ENCODE results near the gene PHAF1. TPM values are rescaled to one million over a fixed set of nuclear protein-coding genes. Genes with fewer than 3 reads are reported as not detected.

PHAF1 gene
- total and polyA plus RNA-seq, 2 experiments from 2014 or later, result 15.2 to 24.4 TPM

- DNase-seq, result no peak
- H3K27ac ChIP-seq, result no peak overlapping the region
- H3K79me2 ChIP-seq (ENCODE audit: insufficient read depth), result 0 out of 2 replicates have a peak, but pooled peaks cover 4% of the 10 kb centered on the region
- H3K9me3 ChIP-seq (ENCODE audit: low read depth), result no peaks in the 10 kb centered on the region
- no peaks in the 10 kb centered on the region for H3K4me1 ChIP-seq (ENCODE audit: insufficient read depth)
- H3K27me3 ChIP-seq (replicated peaks; ENCODE audit: insufficient read depth), result no peaks in the 10 kb centered on the region
- in situ Hi-C loops (cut with MboI), result loop anchor here (25.0 kb wide), 1 partner anchor 195 kb away; the partner anchor contains the start of gene CES3
- TF ChIP-seq EZH2 (IDR thresholded peaks at IDR 0.05; ENCODE audit: insufficient read depth, poor library complexity, severe bottlenecking), result no peak
- 56 to 59% methylated on average over 7 of the region's 7 CpGs for WGBS, 2 experiments (ENCODE audit: low coverage in 1 of 2, low lambda C conversion rate in 2 of 2, missing lambda C conversion rate in 2 of 2)
- no peaks in the 10 kb centered on the region for H3K36me3 ChIP-seq (ENCODE audit: low read depth)
- no peaks in the 10 kb centered on the region for H3K9me2 ChIP-seq (ENCODE audit: insufficient read depth)
- H2AFZ ChIP-seq, result no peak overlapping the region
- H3K9ac ChIP-seq, result no peak overlapping the region
- H3K4me3 ChIP-seq, result no peak overlapping the region
- peaks cover 7% of the 10 kb centered on the region; the same call in 1 of the 2 replicates for H3F3A ChIP-seq (ENCODE audit: insufficient read depth)
- no peak overlapping the region for H3K4me2 ChIP-seq (ENCODE audit: unreplicated experiment)
- no peaks in the 10 kb centered on the region for H4K20me1 ChIP-seq (ENCODE audit: insufficient read depth)
These were observed 47.5 kb downstream of the PHAF1 start for GRCh38 chr16:67157106-67157748.

- H3K4me1 ChIP-seq (ENCODE audit: insufficient read depth), result no peaks in the 10 kb centered on the region
- no peak overlapping the region for H2AFZ ChIP-seq
- no peaks in the 10 kb centered on the region for H3K36me3 ChIP-seq (ENCODE audit: low read depth)
- H3K4me2 ChIP-seq (ENCODE audit: unreplicated experiment), result no peak overlapping the region
- no peak for TF ChIP-seq EZH2phosphoT487 (IDR thresholded peaks at IDR 0.05; ENCODE audit: insufficient read depth, low read depth)
- TF ChIP-seq EZH2 (IDR thresholded peaks at IDR 0.05; ENCODE audit: insufficient read depth, poor library complexity, severe bottlenecking), result no peak
- in situ Hi-C loops (cut with MboI), result loop anchor here (25.0 kb wide), 1 partner anchor 196 kb away; the partner anchor contains the start of gene CES3
- no peak overlapping the region for H3K9ac ChIP-seq
- 0 out of 2 replicates have a peak overlapping the region, but pooled peaks have one; percentile 97 for H3K4me3 ChIP-seq
- H3K27me3 ChIP-seq (replicated peaks; ENCODE audit: insufficient read depth), result no peaks in the 10 kb centered on the region
- no peak for DNase-seq
- no peaks in the 10 kb centered on the region for H3K9me2 ChIP-seq (ENCODE audit: insufficient read depth)
- no peaks in the 10 kb centered on the region for H4K20me1 ChIP-seq (ENCODE audit: insufficient read depth)
- 0 out of 2 replicates have a peak, but pooled peaks cover 4% of the 10 kb centered on the region for H3K79me2 ChIP-seq (ENCODE audit: insufficient read depth)
- H3K9me3 ChIP-seq (ENCODE audit: low read depth), result no peaks in the 10 kb centered on the region
- no peak overlapping the region for H3K27ac ChIP-seq
- H3F3A ChIP-seq (ENCODE audit: insufficient read depth), result peaks cover 7% of the 10 kb centered on the region; the same call in 1 of the 2 replicates
- WGBS, 2 experiments (ENCODE audit: low coverage in 1 of 2, low lambda C conversion rate in 2 of 2, missing lambda C conversion rate in 2 of 2), result 85 to 86% methylated on average over 7 of the region's 7 CpGs
These were observed 48.3 kb downstream of the PHAF1 start for GRCh38 chr16:67157892-67158635.

GRCh38 chr16:67158637-67159600 is 49.2 kb downstream of the PHAF1 start:
- H3K27me3 ChIP-seq (replicated peaks; ENCODE audit: insufficient read depth), result no peaks in the 10 kb centered on the region
- H3K4me2 ChIP-seq (ENCODE audit: unreplicated experiment), result peak overlapping the region; percentile 86
- no peaks in the 10 kb centered on the region for H3K36me3 ChIP-seq (ENCODE audit: low read depth)
- DNase-seq, result peak; percentile 67
- no peaks in the 10 kb centered on the region for H3K9me2 ChIP-seq (ENCODE audit: insufficient read depth)
- in situ Hi-C loops (cut with MboI), result loop anchor here (25.0 kb wide), 1 partner anchor 197 kb away; the partner anchor contains the start of gene CES3
- peaks cover 7% of the 10 kb centered on the region; the same call in 1 of the 2 replicates for H3F3A ChIP-seq (ENCODE audit: insufficient read depth)
- H3K4me3 ChIP-seq, result peak overlapping the region; percentile 97
- peak overlapping the region; percentile 70 for H3K27ac ChIP-seq
- H2AFZ ChIP-seq, result peak overlapping the region; percentile 94
- no peaks in the 10 kb centered on the region for H3K9me3 ChIP-seq (ENCODE audit: low read depth)
- peak overlapping the region; percentile 91 for H3K9ac ChIP-seq
- 5% methylated on average over 26 to 34 of the region's 34 CpGs for WGBS, 2 experiments (ENCODE audit: low coverage in 1 of 2, low lambda C conversion rate in 2 of 2, missing lambda C conversion rate in 2 of 2)
- 0 out of 2 replicates have a peak, but pooled peaks cover 4% of the 10 kb centered on the region for H3K79me2 ChIP-seq (ENCODE audit: insufficient read depth)
- TF ChIP-seq EZH2phosphoT487 (IDR thresholded peaks at IDR 0.05; ENCODE audit: insufficient read depth, low read depth) (no peak), EZH2 (IDR thresholded peaks at IDR 0.05; ENCODE audit: insufficient read depth, poor library complexity, severe bottlenecking) (no peak)
- no peaks in the 10 kb centered on the region for H3K4me1 ChIP-seq (ENCODE audit: insufficient read depth)
- H4K20me1 ChIP-seq (ENCODE audit: insufficient read depth), result no peaks in the 10 kb centered on the region

All from GM23248 (cell line).